K562 (cell line): Measurements from ENCODE around the gene CHD1L. TPM values are rescaled to one million over a fixed set of nuclear protein-coding genes. Genes with fewer than 3 reads are reported as not detected.

Experiments
- BDP1 ChIP-seq: IDR thresholded peaks from 3 replicates; pipeline ENCODE4 v1.6.1; 2011; ENCODE audit not compliant: insufficient read length, insufficient read depth
- CBX1 ChIP-seq: sonication (generic); IDR thresholded peaks from 2 replicates; pipeline ENCODE4 v1.6.1; 2016; ENCODE audit warnings: antibody characterized with exemption, low read depth, mild to moderate bottlenecking
- CREB1 ChIP-seq, 2 experiments: sonication (generic) in 1 of 2; formaldehyde crosslinking in 1 of 2; IDR thresholded peaks; 2 replicates each; pipeline versions ENCODE4 v1.6.1 to v1.8.0; 2012 to 2022; ENCODE audit warnings: inconsistent platforms in 1 of 2, mild to moderate bottlenecking in 1 of 2, missing genetic modification reagents in 1 of 2, moderate library complexity in 1 of 2
- DIDO1 ChIP-seq: fragments of 450-650 bp; IDR thresholded peaks from 2 replicates; pipeline ENCODE4 v1.6.1; 2016; ENCODE audit warnings: low read depth, missing biosample characterization, missing genetic modification characterization
- E2F6 ChIP-seq, 2 experiments: IDR thresholded peaks; 2 replicates each; pipeline ENCODE4 v1.6.1; 2011; ENCODE audit warnings: borderline replicate concordance in 1 of 2, control low read depth in 1 of 2, low read depth in 1 of 2, low read length in 1 of 2, mild to moderate bottlenecking in 1 of 2, mixed read lengths in 1 of 2, moderate library complexity in 1 of 2; ENCODE audit not compliant: insufficient read depth in 1 of 2, insufficient read length in 1 of 2, poor library complexity in 1 of 2, severe bottlenecking in 1 of 2; ENCODE audit errors: extremely low read depth in 1 of 2
- ETV5 ChIP-seq: sonication (generic); formaldehyde crosslinking; IDR thresholded peaks from 2 replicates; pipeline ENCODE4 v1.4.0; 2020; ENCODE audit warnings: low read depth, mild to moderate bottlenecking, missing genetic modification reagents
- HMG20A ChIP-seq: fragments of 450-650 bp; formaldehyde crosslinking; conservative IDR thresholded peaks from 2 replicates; pipeline ENCODE4 v1.4.0; 2020; ENCODE audit warnings: mild to moderate bottlenecking, mixed read lengths
- PHTF2 ChIP-seq: fragments of 250-450 bp; sonication (Bioruptor Pico); IDR thresholded peaks from 2 replicates; pipeline ENCODE4 v1.5.0; 2021; ENCODE audit warnings: mild to moderate bottlenecking
- RBM22 ChIP-seq: fragments of 200-400 bp; formaldehyde crosslinking; IDR thresholded peaks from 2 replicates; pipeline ENCODE4 v1.6.1; 2018; ENCODE audit warnings: low read length, low read depth; ENCODE audit not compliant: poor library complexity, severe bottlenecking
- SREBF1 ChIP-seq: fragments of 150-350 bp; IDR thresholded peaks from 2 replicates; pipeline ENCODE4 v1.6.1; 2014; ENCODE audit warnings: antibody characterized with exemption, low read depth, low read length, borderline replicate concordance
- ZC3H8 ChIP-seq: fragments of 450-650 bp; IDR thresholded peaks from 2 replicates; pipeline ENCODE4 v1.6.1; 2017
- ZNF347 ChIP-seq: fragments of 450-650 bp; formaldehyde crosslinking; IDR thresholded peaks from 2 replicates; pipeline ENCODE4 v1.4.0; 2020; ENCODE audit warnings: low read depth, mild to moderate bottlenecking, moderate library complexity
- ZNF507 ChIP-seq: conservative IDR thresholded peaks from 2 replicates; pipeline ENCODE4 v1.6.1; 2017; ENCODE audit warnings: missing genetic modification characterization, missing compliant biosample characterization
- ZNF511 ChIP-seq: sonication (generic); formaldehyde crosslinking; IDR thresholded peaks from 2 replicates; pipeline ENCODE4 v1.8.0; 2022; ENCODE audit warnings: mild to moderate bottlenecking, missing genetic modification reagents
- ZNF551 ChIP-seq: fragments of 250-450 bp; sonication (Bioruptor Pico); IDR thresholded peaks from 2 replicates; pipeline ENCODE4 v1.5.0; 2021; ENCODE audit warnings: mild to moderate bottlenecking, moderate library complexity
- polyA plus RNA-seq, 8 experiments: library from polyadenylated mRNA; depleted of rRNA in 4 of 8; stranded (reverse) in 5 of 8; unstranded in 3 of 8; fragments of >200 nt; fragmentation: Nextera tagmentation in 2 of 8; fragmentation: Illumina TruSeq in 1 of 8; extraction: Ambion mirVana in 2 of 8; extraction: Trizol in 1 of 8; gene quantifications; 2 replicates each; pipeline versions ENCODE4 v1.2.1 to v1.2.3, GENCODE V29; 2011 to 2014; ENCODE audit warnings: inconsistent platforms in 1 of 8, missing spikeins in 1 of 8
- total RNA-seq, 7 experiments: library from RNA; depleted of rRNA in 6 of 7; stranded (reverse); fragments of >200 nt in 6 of 7; fragmentation: Illumina TruSeq in 2 of 7; extraction: Trizol in 2 of 7; gene quantifications; 2 replicates each; pipeline versions ENCODE4 v1.2.1 to v1.2.3, GENCODE V29; 2011 to 2021; ENCODE audit warnings: low replicate concordance in 1 of 7
- TF ChIP-seq, protein P1 (sequence below): fragments of 250-450 bp; sonication (Bioruptor Pico); IDR thresholded peaks from 2 replicates; pipeline ENCODE4 v1.5.0; 2021; ENCODE audit warnings: mild to moderate bottlenecking, moderate library complexity
- TF ChIP-seq, protein P2 (sequence below): fragments of 450-650 bp; IDR thresholded peaks from 2 replicates; pipeline ENCODE4 v1.7.0; 2016; ENCODE audit warnings: borderline replicate concordance
- TF ChIP-seq, protein P3 (sequence below): fragments of 250-450 bp; sonication (Bioruptor Pico); IDR thresholded peaks from 2 replicates; pipeline ENCODE4 v1.4.0; 2020; ENCODE audit warnings: mild to moderate bottlenecking

The CHD1L gene
- total and polyA plus RNA-seq, 9 of the 15 experiments (the other 6 are each of a cell fraction or from before 2014, with no cell fraction given): 25.0 to 93.3 (median 59.1) TPM

DNA sequence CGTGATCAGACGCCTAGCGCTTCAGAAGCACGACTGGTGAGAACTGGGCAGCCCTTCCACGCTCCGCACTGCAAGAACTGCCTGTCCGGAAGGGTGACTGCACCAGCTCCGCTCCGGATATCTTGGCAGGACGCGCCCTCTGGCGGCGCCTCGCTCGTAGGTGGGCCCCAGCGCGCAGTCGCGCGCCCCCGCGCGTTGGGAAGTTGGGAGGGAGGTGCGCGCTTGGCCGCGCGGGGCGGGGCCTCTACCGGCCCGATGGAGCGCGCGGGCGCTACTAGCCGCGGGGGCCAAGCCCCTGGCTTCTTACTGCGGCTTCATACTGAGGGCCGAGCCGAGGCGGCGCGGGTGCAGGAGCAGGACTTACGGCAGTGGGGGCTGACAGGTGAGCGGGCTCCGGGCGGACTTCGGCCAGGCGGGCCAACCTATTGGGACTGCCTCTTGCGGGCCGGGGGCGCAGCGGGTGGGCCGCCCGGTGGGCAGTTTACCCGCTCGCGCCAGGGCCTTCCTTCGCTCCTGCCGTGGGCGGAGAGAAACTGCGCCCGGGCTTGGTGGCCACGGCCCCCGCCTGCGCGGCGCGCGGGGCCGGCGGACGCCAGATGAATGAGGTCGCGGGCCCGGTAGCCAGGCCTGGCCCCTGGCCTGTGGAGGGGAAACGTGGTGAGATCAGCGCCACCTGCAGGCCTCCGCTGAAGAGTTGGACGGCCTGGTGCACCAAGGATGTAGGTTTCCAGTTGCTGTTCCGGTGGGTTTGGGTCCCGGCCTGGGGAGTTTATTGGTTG lies at the start of gene CHD1L (continued):
- TF ChIP-seq, protein P1, sequence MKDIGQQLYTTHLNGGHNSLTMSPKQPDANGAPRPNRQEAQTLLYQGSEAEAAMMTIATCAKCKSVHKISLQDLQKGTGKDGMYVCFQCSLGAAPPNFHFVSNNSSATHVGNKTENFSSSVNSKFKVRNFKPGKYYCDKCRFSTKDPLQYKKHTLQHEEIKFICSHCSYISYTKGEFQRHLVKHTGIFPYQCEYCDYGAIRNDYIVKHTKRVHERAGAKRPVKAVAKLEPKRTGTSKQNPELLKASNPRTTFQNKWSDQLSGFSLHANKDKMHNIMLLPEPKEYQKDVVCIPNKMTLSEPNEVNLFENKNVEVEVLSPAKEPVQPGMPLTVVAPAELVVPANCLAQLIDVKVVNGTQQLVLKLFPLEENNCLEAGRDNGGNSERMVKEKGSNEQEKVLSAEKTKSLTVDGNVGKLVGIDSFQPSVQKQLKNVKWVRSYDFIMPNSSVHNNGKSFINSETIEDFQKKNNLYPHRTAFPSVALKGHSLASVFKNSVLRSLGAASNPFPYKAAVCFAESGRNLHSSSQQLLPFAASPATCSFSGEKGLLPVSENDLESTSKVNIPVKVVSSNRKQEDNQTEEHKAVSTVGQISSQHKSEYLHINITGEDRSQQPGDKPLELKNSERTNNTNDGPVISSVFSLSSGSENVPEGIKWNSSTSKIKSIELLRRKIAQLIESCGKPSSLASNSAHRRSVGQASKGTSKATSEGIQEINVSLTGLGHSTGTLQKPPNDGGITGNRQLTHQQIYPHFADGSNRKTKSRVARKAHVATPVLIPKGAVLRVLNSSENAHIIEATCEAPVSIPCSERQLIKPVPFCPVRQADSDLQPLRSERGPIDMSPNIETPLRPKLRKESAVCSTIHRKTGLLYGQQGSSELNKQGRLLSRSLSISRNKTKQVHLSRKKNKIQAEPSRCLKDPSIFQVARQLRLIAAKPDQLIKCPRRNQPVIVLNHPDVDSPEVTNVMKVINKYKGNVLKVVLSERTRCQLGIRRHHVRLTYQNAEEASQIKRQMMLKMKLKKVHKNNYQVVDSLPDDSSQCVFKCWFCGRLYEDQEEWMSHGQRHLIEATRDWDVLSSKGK (CRISPR knock-in tag): no peak
- TF ChIP-seq BDP1 (no peak), E2F6 (IDR thresholded peaks at IDR 0.05; ENCODE audit: borderline replicate concordance in 1 of 2, extremely low read depth in 1 of 2, insufficient read depth in 1 of 2, insufficient read length in 1 of 2, low read depth in 1 of 2, low read length in 1 of 2, poor library complexity in 1 of 2, severe bottlenecking in 1 of 2) (peak; percentile 26 to 70), PHTF2 (CRISPR knock-in tag) (no peak), CREB1 (IDR thresholded peaks at IDR 0.05) (no peak; the same call in 1 of the 2 replicates), CREB1 (CRISPR knock-in tag; IDR thresholded peaks at IDR 0.05) (peak; percentile 65), CBX1 (peak; percentile 83; the same call in 1 of the 2 replicates), ZNF511 (CRISPR knock-in tag) (0 out of 2 replicates have a peak, but pooled peaks have one; percentile 43), ZNF347 (CRISPR knock-in tag) (no peak), SREBF1 (no peak), ZC3H8 (no peak), ZNF507 (tag) (no peak), RBM22 (peak; percentile 61), DIDO1 (tag) (no peak), ZNF551 (no peak), ETV5 (CRISPR knock-in tag) (peak; percentile 78; the same call in 1 of the 2 replicates), HMG20A (no peak)
- TF ChIP-seq, protein P2, sequence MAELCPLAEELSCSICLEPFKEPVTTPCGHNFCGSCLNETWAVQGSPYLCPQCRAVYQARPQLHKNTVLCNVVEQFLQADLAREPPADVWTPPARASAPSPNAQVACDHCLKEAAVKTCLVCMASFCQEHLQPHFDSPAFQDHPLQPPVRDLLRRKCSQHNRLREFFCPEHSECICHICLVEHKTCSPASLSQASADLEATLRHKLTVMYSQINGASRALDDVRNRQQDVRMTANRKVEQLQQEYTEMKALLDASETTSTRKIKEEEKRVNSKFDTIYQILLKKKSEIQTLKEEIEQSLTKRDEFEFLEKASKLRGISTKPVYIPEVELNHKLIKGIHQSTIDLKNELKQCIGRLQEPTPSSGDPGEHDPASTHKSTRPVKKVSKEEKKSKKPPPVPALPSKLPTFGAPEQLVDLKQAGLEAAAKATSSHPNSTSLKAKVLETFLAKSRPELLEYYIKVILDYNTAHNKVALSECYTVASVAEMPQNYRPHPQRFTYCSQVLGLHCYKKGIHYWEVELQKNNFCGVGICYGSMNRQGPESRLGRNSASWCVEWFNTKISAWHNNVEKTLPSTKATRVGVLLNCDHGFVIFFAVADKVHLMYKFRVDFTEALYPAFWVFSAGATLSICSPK: no peak
- TF ChIP-seq, protein P3, sequence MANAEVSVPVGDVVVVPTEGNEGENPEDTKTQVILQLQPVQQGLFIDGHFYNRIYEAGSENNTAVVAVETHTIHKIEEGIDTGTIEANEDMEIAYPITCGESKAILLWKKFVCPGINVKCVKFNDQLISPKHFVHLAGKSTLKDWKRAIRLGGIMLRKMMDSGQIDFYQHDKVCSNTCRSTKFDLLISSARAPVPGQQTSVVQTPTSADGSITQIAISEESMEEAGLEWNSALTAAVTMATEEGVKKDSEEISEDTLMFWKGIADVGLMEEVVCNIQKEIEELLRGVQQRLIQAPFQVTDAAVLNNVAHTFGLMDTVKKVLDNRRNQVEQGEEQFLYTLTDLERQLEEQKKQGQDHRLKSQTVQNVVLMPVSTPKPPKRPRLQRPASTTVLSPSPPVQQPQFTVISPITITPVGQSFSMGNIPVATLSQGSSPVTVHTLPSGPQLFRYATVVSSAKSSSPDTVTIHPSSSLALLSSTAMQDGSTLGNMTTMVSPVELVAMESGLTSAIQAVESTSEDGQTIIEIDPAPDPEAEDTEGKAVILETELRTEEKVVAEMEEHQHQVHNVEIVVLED (CRISPR knock-in tag): no peak; the same call in 1 of the 2 replicates
